DND-41 (cell line): ENCODE measurements around the gene PAX1.

Source experiments
- ATAC-seq: fragments of 200-7000 bp; cut with Tn5 transposase; 3 replicates; pipeline ENCODE4 v1.9.1; 2021; ENCODE audit warnings: low read depth; ENCODE audit not compliant: insufficient read depth
- DNase-seq: peaks from one replicate; pipeline ENCODE4 v3.0.0-alpha.2; 2020
- H2AFZ ChIP-seq: 2 replicates; pipeline ENCODE4 v1.6.0; 2012; ENCODE audit warnings: low read depth, low read length
- H3K27ac ChIP-seq: 2 replicates; pipeline ENCODE4 v1.5.1; 2012; ENCODE audit warnings: low read length, inconsistent platforms
- H3K27me3 ChIP-seq: fragments of 200-600 bp; sonication (generic); 2 replicates; pipeline ENCODE4 v1.6.0; 2012; ENCODE audit warnings: low read length, mild to moderate bottlenecking, inconsistent platforms; ENCODE audit not compliant: insufficient read depth, poor library complexity
- H3K36me3 ChIP-seq: 2 replicates; pipeline ENCODE4 v1.5.1; 2012; ENCODE audit warnings: low read length, inconsistent platforms; ENCODE audit not compliant: insufficient read depth
- H3K4me1 ChIP-seq: 2 replicates; pipeline ENCODE4 v1.5.1; 2012; ENCODE audit warnings: mild to moderate bottlenecking, low read length; ENCODE audit not compliant: insufficient read depth
- H3K4me2 ChIP-seq: 2 replicates; pipeline ENCODE4 v1.6.0; 2012; ENCODE audit warnings: mild to moderate bottlenecking, moderate library complexity, low read length, inconsistent platforms; ENCODE audit not compliant: insufficient read depth
- H3K4me3 ChIP-seq, 2 experiments: fragments of 200-600 bp in 1 of 2; shearing (Covaris generic) in 1 of 2; 2 replicates each; pipeline ENCODE4 v1.5.1; 2012 to 2016; ENCODE audit warnings: inconsistent platforms in 2 of 2, low read length in 2 of 2, mild to moderate bottlenecking in 2 of 2, low read depth in 1 of 2, moderate library complexity in 1 of 2
- H3K79me2 ChIP-seq: 2 replicates; pipeline ENCODE4 v1.6.0; 2012; ENCODE audit warnings: low read length, inconsistent platforms; ENCODE audit not compliant: insufficient read depth
- H3K9ac ChIP-seq: 2 replicates; pipeline ENCODE4 v1.6.0; 2012; ENCODE audit warnings: low read depth, mild to moderate bottlenecking, inconsistent platforms, low read length, moderate library complexity
- H3K9me3 ChIP-seq: 2 replicates; pipeline ENCODE4 v1.5.1; 2012; ENCODE audit warnings: low read length, moderate library complexity, mild to moderate bottlenecking, inconsistent platforms; ENCODE audit not compliant: insufficient read depth, severe bottlenecking
- H4K20me1 ChIP-seq: 2 replicates; pipeline ENCODE4 v1.6.0; 2012; ENCODE audit warnings: low read length; ENCODE audit not compliant: insufficient read depth
- CTCF ChIP-seq: IDR thresholded peaks from 2 replicates; pipeline ENCODE4 v1.5.1; 2012; ENCODE audit warnings: borderline replicate concordance, low read length, moderate library complexity, mild to moderate bottlenecking; ENCODE audit not compliant: poor library complexity, severe bottlenecking; ENCODE audit errors: extremely low read depth
- EZH2 ChIP-seq: IDR thresholded peaks from 3 replicates; pipeline ENCODE4 v1.6.1; 2012; ENCODE audit warnings: borderline replicate concordance, low read depth, mild to moderate bottlenecking, moderate library complexity, low read length, inconsistent platforms; ENCODE audit not compliant: severe bottlenecking

Gene PAX1

GRCh38 chr20:21663465-21663864 lies 42.0 kb upstream of the PAX1 start:
- TF ChIP-seq CTCF = no peak
- TF ChIP-seq EZH2 = no peak
- Histone ChIP-seq H4K20me1 (no peaks in the 10 kb centered on the region), H3K27ac (no peak overlapping the region), H3K4me1 (no peaks in the 10 kb centered on the region), H3K36me3 (no peaks in the 10 kb centered on the region), H3K4me2 (no peak overlapping the region), H2AFZ (no peak overlapping the region), H3K4me3 (no peak overlapping the region), H3K27me3 (peaks cover 11% of the 10 kb centered on the region), H3K9ac (no peak overlapping the region), H3K79me2 (no peaks in the 10 kb centered on the region), H3K9me3 (no peaks in the 10 kb centered on the region)
- ATAC-seq (no peak), DNase-seq (no peak)

- DNase-seq (no peak), ATAC-seq (no peak)
- Histone ChIP-seq H3K27me3 (peaks cover 11% of the 10 kb centered on the region), H4K20me1 (no peaks in the 10 kb centered on the region), H2AFZ (peak overlapping the region; percentile 36; the same call in 1 of the 2 replicates), H3K4me3 (no peak overlapping the region), H3K79me2 (no peaks in the 10 kb centered on the region), H3K4me1 (no peaks in the 10 kb centered on the region), H3K4me2 (no peak overlapping the region), H3K27ac (no peak overlapping the region), H3K9ac (no peak overlapping the region), H3K9me3 (no peaks in the 10 kb centered on the region), H3K36me3 (no peaks in the 10 kb centered on the region)
- TF ChIP-seq CTCF (no peak), EZH2 (no peak)
Measured at GRCh38 chr20:21665687-21666446, 39.6 kb upstream of the PAX1 start.

- ATAC-seq = no peak
Measured at GRCh38 chr20:21670126-21670525, 35.3 kb upstream of the PAX1 start.

More at GRCh38 chr20:21670126-21670525, 35.3 kb upstream of the PAX1 start:
- no peak overlapping the region for H3K27ac ChIP-seq
- no peaks in the 10 kb centered on the region for H3K4me1 ChIP-seq
- H2AFZ ChIP-seq = no peak overlapping the region
- no peaks in the 10 kb centered on the region for H4K20me1 ChIP-seq
- no peaks in the 10 kb centered on the region for H3K36me3 ChIP-seq
- TF ChIP-seq EZH2 (no peak), CTCF (no peak)
- peaks cover 7% of the 10 kb centered on the region for H3K27me3 ChIP-seq
- no peak for DNase-seq
- H3K79me2 ChIP-seq = no peaks in the 10 kb centered on the region
- no peak overlapping the region for H3K9ac ChIP-seq
- H3K4me3 ChIP-seq = no peak overlapping the region
- H3K4me2 ChIP-seq = no peak overlapping the region
- H3K9me3 ChIP-seq = no peaks in the 10 kb centered on the region
